Non-pigmented ciliary epithelial cell (primary cell): ENCODE data around the gene VWA5B2.
"Not testable (repeated sequence)": the region's sequence is repeated elsewhere in the genome, so short reads cannot be mapped to it uniquely, and the experiment has no call there.

ENCODE experiments used
- DNase-seq: peaks from one replicate; pipeline ENCODE4 v3.0.0-alpha.2; 2010; ENCODE audit warnings: low read depth

The VWA5B2 gene

GRCh38 chr3:184241447-184242296, 12.3 kb downstream of the VWA5B2 start:
- DNase-seq, result no peak

GRCh38 chr3:184242297-184242685, 12.9 kb downstream of the VWA5B2 start:
- no peak for DNase-seq

GRCh38 chr3:184248454-184249411, 19.3 kb downstream of the VWA5B2 start, which contains the start of gene ALG3:
TSS of gene ALG3 (minus strand) at chr3:184248962. CDS start at chr3:184248940, 22 bp downstream.
- DNase-seq, result peak; percentile 43

GRCh38 chr3:184249412-184250166, 20.2 kb downstream of the VWA5B2 start, which contains the start of gene EEF1AKMT4:
TSS of gene EEF1AKMT4 (plus strand) at chr3:184249672. CDS start at chr3:184249695, 23 bp downstream.
- DNase-seq, result peak; percentile 93

GRCh38 chr3:184250167-184250828, 20.9 kb downstream of the VWA5B2 start:
- DNase-seq, result peak; percentile 47

- no peak for DNase-seq
Observed at GRCh38 chr3:184255291-184256039, 26.1 kb downstream of the VWA5B2 start.

- no peak for DNase-seq
Observed at GRCh38 chr3:184257083-184257915, 27.9 kb downstream of the VWA5B2 start.

GRCh38 chr3:184258926-184259325, 29.5 kb downstream of the VWA5B2 start:
- DNase-seq, result no peak

- DNase-seq, result no peak
Observed at GRCh38 chr3:184259396-184259877, 30.1 kb downstream of the VWA5B2 start.

- DNase-seq, result no peak
Observed at GRCh38 chr3:184259878-184260723, 30.7 kb downstream of the VWA5B2 start.

GRCh38 chr3:184260724-184261269, 31.4 kb downstream of the VWA5B2 start:
- no peak for DNase-seq

GRCh38 chr3:184261270-184261853, 32.0 kb downstream of the VWA5B2 start, which contains the start of gene CAMK2N2:
TSS of gene CAMK2N2 (minus strand) at chr3:184261553. CDS start at chr3:184261285, 268 bp downstream.
- DNase-seq, result no peak

GRCh38 chr3:184261854-184262763, 32.7 kb downstream of the VWA5B2 start:
- no peak for DNase-seq

- DNase-seq, result no peak
Observed at GRCh38 chr3:184262764-184263179, 33.4 kb downstream of the VWA5B2 start.

- not testable (repeated sequence) for DNase-seq
Observed at GRCh38 chr3:184267249-184267648, 37.9 kb downstream of the VWA5B2 start.

- no peak for DNase-seq
Observed at GRCh38 chr3:184272269-184272668, 42.9 kb downstream of the VWA5B2 start.

GRCh38 chr3:184275381-184275701, 46.0 kb downstream of the VWA5B2 start:
- DNase-seq, result no peak
